Esophagus muscularis mucosa (tissue), 4 donors: ENCODE measurements around the gene ACAP1.

Source experiments
- EP300 ChIP-seq: sonication (generic); formaldehyde crosslinking; IDR thresholded peaks from one replicate; pipeline ENCODE4 v1.6.1; 2017; ENCODE audit warnings: antibody characterized with exemption
- POLR2A ChIP-seq: fragments of 450-650 bp; IDR thresholded peaks from one replicate; pipeline ENCODE4 v1.6.1; 2017; ENCODE audit warnings: antibody characterized with exemption, moderate library complexity, mild to moderate bottlenecking, low read depth
- POLR2AphosphoS5 ChIP-seq, 2 donors: sonication (generic); formaldehyde crosslinking; IDR thresholded peaks; one replicate each; pipeline ENCODE4 v1.6.1; 2017; ENCODE audit warnings: antibody characterized with exemption in 2 of 2
- TF ChIP-seq, protein P1 (sequence below), 3 experiments: fragments of 200-600 bp in 2 of 3; fragments of 450-650 bp in 1 of 3; sonication (generic) in 2 of 3; IDR thresholded peaks; one replicate each; pipeline ENCODE4 v1.5.1; 2017 to 2019; ENCODE audit warnings: antibody characterized with exemption in 3 of 3, mild to moderate bottlenecking in 2 of 3, moderate library complexity in 1 of 3

DNA sequence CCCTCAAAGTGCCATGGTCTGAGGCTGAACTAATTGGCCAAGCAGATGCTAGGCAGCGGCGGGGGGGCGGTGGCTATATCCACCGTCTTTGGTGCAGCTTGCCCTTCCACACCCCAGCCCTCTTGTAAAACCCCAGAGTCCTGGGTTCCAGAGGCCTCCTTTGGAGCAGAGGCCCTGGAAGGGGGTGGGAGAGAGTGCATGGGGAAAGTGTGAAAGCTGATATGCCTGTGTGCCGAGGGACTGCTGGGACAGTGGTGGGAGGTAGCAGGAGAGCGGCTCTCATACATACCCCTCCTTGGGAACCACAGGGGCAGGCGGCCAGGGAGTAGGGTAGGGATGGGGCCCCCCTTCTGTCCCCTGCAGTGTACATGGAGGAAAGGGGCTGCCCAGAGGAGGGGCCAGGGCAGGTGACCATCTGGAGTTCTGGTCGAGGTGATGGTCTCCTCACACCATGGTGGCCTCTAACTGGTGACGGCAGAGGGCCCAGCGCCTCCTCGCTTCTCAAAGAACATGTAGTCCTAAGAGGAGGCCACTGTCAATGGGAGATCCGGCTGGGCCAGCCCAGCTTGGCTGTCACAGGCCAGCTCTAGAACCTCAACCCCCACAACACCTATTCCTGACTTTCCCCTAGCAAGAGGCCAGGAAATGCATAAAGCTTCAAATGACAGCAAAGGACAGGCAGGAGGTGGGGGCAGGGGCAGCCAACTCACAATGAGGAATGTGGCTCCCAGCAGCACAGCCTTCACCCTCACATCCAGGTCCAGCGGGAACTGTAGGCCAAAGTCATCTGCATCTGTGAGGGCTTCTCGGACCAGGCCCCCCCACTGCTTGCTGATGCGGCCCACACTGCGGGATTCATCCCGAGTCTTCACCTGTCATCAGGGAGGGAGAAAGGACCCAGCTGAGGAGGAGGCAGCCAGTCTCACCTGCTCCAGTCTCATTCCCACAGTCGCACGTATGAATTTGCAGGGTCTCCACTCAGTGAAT, 53.9 kb downstream of the ACAP1 start:
- no peak for TF ChIP-seq POLR2AphosphoS5 (IDR thresholded peaks at IDR 0.05)
- no peak for TF ChIP-seq POLR2A
- TF ChIP-seq, protein P1, sequence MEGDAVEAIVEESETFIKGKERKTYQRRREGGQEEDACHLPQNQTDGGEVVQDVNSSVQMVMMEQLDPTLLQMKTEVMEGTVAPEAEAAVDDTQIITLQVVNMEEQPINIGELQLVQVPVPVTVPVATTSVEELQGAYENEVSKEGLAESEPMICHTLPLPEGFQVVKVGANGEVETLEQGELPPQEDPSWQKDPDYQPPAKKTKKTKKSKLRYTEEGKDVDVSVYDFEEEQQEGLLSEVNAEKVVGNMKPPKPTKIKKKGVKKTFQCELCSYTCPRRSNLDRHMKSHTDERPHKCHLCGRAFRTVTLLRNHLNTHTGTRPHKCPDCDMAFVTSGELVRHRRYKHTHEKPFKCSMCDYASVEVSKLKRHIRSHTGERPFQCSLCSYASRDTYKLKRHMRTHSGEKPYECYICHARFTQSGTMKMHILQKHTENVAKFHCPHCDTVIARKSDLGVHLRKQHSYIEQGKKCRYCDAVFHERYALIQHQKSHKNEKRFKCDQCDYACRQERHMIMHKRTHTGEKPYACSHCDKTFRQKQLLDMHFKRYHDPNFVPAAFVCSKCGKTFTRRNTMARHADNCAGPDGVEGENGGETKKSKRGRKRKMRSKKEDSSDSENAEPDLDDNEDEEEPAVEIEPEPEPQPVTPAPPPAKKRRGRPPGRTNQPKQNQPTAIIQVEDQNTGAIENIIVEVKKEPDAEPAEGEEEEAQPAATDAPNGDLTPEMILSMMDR (IDR thresholded peaks at IDR 0.05), result no peak
- TF ChIP-seq EP300, result no peak
